ENCODE measurements around the gene PPT2.
"Not testable (repeated sequence)": the region's sequence is repeated elsewhere in the genome, so short reads cannot be mapped to it uniquely, and the experiment has no call there.

The PPT2 gene

DNA sequence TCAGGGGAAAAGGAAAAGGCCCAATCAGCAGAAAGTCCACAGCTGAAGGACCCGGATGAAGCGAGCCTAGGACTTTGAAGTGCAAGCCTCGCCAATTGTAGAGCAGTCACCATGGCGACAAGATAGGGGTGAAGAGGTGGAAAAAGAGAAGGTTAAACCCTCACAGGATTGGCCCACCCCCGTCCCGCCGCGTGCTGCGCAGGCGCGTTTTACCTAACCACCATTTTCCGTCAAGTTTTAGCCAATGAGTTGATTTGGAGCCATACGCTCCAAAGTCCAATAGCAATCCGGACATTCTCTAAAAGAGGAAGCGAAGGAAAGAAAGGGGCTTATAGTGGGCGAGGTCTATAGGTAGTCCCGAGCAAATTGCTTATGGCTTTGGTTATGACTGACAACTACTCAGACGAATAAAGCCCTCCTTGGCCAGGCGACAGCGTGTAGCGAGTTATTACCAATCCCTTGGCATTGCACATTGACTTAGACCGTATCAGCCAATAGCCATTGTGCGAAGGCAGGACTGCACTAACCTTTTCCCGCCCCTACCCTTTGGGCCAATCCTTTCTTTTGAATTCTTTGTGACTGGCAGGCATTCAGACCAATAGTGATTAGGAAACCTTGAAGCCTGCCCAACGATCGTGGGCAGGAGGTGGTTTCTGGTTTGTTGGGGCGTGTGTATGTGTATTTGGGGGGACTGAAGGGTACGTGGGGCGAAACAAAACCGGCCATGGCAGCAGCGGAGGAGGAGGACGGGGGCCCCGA is 24.0 kb downstream of the PPT2 start, which contains the start of gene RNF5:
Gene RNF5 (plus strand): TSS at position 618 of the 759 bp plus-strand sequence. CDS start 107 bp downstream, at position 725.
- peak; percentile 100 for DNase-seq

- no peak for DNase-seq
Measured at GRCh38 chr6:32178547-32179440, 24.9 kb downstream of the PPT2 start.

DNA sequence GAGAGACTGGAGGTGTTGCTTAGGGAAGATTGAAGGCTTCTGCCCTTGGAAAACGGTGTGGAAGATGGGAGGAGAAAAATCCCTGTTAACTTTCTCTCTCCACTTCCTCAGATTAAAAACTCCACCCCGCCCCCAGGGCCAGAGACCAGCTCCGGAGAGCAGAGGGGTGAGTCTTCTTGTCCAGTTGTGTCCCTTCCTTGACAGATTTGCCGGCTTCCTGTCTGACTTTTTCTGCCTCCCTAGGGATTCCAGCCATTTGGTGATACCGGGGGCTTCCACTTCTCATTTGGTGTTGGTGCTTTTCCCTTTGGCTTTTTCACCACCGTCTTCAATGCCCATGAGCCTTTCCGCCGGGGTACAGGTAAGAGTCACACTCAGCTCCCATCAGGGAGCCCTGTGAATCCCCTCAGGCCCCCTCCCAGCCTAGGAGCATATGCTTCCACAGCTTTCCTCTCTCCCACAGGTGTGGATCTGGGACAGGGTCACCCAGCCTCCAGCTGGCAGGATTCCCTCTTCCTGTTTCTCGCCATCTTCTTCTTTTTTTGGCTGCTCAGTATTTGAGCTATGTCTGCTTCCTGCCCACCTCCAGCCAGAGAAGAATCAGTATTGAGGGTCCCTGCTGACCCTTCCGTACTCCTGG is 25.9 kb downstream of the PPT2 start:
- no peak for DNase-seq

DNA sequence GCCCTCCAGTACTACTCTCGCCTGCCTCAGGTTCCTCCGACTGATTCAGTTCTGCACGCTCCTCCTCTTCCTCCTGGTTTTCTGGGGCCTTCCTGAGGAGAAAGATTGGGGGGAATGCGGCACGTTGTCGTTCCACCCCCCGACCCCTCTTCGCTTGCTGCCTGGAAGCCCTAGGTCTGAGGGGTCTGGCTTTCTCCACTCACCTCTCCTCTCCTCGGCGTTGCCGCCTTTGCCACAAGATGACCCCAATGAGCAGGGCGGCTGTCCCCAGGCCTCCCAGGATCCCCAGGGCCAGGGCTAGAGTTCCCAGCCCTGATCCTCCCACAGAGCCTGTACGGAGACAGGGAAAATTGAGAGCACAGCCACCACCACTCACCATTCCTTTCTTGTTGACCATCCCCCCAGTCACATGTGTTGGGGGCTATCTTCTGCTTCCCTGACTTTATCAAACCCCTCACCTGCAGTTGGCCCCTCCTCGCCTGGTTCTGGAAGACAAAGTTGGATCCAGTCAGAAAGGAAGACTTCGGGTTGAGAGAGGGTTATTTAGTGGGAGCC is 27.3 kb downstream of the PPT2 start:
- DNase-seq, result no peak

DNA sequence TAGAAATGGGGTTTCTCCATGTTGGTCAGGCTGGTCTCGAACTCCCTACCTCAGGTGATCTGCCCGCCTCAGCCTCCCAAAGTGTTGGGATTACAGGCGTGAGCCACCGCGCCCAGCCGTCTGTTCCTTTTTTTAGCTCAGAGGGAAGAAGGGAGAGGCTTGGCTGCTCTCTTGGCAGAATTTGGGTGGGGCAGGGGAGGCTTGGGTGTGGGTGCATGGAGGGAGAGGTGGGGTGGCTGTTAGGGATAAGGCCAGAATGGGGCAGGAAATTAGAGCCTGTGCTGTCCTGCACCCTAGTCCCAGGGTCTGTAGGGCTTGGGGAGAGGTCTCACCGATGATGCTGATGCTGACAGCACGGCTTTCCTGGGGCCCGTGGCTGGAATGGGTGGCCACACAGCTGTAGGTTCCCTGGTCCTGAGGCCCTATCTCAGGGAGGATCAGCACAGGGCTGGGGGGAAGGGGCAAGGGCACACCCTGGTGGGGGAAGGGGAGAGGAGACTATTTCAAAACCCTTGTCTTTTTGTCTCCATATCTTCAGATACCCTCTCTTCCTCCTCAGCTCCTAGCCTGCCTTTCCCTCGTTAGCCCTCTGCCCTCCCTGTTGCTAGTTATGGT is 28.1 kb downstream of the PPT2 start:
- DNase-seq, result no peak

- no peak for DNase-seq
Measured at GRCh38 chr6:32182555-32182981, 28.6 kb downstream of the PPT2 start.

DNA sequence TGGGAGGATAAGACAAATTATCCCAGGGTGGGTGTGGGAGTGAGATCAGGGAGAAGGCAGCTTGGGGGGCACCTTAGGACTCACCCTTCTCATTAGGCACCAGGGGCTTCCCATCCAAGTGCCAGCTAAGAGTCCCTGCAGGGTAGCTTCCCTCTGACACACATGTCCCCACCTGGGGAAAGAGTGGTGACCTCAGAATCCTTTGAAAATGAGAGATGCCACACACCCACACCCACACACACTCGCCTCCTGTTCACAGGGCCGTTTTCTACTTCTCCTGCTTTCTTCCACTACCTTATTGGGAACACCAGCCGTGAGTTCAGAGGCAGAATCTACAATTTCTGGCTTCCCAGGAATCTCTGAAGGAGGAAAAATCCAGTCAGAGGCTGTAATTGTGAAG is 29.1 kb downstream of the PPT2 start:
- no peak for DNase-seq

GRCh38 chr6:32183483-32184083 is 29.6 kb downstream of the PPT2 start:
- DNase-seq, result no peak

- no peak for DNase-seq
Measured at GRCh38 chr6:32184084-32184640, 30.2 kb downstream of the PPT2 start, which contains the start of gene AGER. AGER (minus strand) TSS chr6:32184253; CDS start chr6:32184222, 31 bp downstream.

DNA sequence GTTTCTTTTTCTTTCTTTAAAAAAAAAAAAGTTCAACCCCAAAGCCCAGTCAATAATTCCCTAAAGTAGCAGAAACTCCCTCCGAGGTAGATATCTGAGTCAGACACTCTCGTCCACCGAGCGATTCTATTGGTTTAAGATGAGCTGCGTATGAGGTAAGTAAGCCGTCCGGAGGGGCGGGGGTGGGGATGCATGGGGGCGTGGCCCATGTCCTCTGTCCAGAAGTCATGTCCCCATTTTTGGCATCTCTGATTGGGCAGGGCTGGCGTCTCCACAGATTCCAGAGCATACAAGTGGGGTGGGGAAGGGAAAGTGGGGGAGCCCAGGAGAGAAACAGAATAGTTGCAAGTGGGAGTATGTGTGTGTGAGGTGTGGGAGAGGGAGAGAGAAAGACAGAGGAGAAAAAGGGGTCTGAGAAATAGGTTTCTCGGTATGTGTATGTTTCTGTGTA is 31.8 kb downstream of the PPT2 start:
- DNase-seq, result not testable (repeated sequence)

GRCh38 chr6:32186151-32186840 is 32.4 kb downstream of the PPT2 start:
- not testable (repeated sequence) for DNase-seq

DNA sequence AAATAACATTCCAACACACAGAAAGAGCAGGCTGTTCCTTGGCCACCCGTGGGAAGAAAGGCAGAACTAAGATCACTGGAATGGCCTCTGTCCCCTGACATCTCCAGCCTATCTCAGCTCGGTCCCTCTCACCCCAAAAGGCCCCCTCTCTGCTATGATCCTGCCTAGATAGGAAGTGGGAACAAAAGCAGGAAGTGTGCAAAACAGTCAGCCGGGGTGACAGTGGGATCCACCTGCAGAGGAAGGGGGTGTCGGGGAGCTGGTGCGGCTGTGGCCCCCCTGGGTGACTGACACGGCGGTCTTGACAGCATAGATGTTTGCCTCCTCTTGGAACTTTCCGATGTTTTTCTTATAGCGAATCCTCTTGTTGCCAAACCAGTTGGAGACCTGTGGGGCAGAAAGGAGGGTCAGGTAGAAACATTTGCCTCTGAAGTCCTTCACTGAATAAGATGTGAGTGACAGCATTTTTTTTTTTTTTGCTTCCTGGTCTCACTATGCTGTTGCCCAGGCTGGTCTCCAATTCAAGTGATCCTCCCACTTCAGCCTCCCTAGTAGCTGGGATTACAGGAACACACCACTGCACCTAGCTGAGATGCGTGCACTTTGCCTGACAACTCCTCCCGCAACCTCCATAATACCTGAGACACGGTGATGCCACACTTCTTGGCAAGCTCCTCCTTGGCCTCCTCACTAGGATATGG is 33.2 kb downstream of the PPT2 start:
- no peak for DNase-seq

GRCh38 chr6:32187725-32188380 is 33.9 kb downstream of the PPT2 start:
- not testable (repeated sequence) for DNase-seq

GRCh38 chr6:32188381-32189068 is 34.6 kb downstream of the PPT2 start:
- DNase-seq, result no peak

GRCh38 chr6:32189069-32189741 is 35.3 kb downstream of the PPT2 start:
- no peak for DNase-seq

GRCh38 chr6:32189742-32190053 is 35.8 kb downstream of the PPT2 start:
- no peak for DNase-seq

GRCh38 chr6:32190054-32190851 is 36.3 kb downstream of the PPT2 start, which contains the start of gene PBX2:
PBX2 (minus strand) TSS chr6:32190202; CDS start chr6:32189915, 287 bp downstream.
- peak; percentile 85 for DNase-seq

Data from NCI-H1105 (cell line).